SK-N-SH treated with all-trans-retinoic acid at 6 μM for 48 hours (cell line): ENCODE results near the gene SPIN2A.
"Not testable (repeated sequence)": the region's sequence is repeated elsewhere in the genome, so short reads cannot be mapped to it uniquely, and the experiment has no call there.

Experiments used
- ATAC-seq: fragments of 200-7000 bp; cut with Tn5 transposase; 3 replicates; pipeline ENCODE4 v1.9.1; 2020; ENCODE audit warnings: mild to moderate bottlenecking, moderate library complexity
- ARNTL ChIP-seq: fragments of 450-650 bp; formaldehyde crosslinking; IDR thresholded peaks from 2 replicates; pipeline ENCODE4 v1.5.0; 2020; ENCODE audit warnings: low read depth, mild to moderate bottlenecking, moderate library complexity, borderline replicate concordance
- CSRNP3 ChIP-seq: fragments of 250-450 bp; sonication (Bioruptor Pico); IDR thresholded peaks from 2 replicates; pipeline ENCODE4 v1.5.1; 2021; ENCODE audit warnings: mild to moderate bottlenecking, moderate library complexity
- ESRRG ChIP-seq: fragments of 250-450 bp; sonication (Bioruptor Pico); IDR thresholded peaks from 2 replicates; pipeline ENCODE4 v1.6.1; 2021; ENCODE audit warnings: mild to moderate bottlenecking
- GLIS3 ChIP-seq: fragments of 250-450 bp; sonication (Bioruptor Pico); IDR thresholded peaks from 2 replicates; pipeline ENCODE4 v1.5.0; 2020; ENCODE audit warnings: mild to moderate bottlenecking, moderate library complexity
- ISL1 ChIP-seq: fragments of 250-450 bp; sonication (Bioruptor Pico); IDR thresholded peaks from 2 replicates; pipeline ENCODE4 v2.1.2; 2022; ENCODE audit warnings: mild to moderate bottlenecking, moderate library complexity
- PATZ1 ChIP-seq: fragments of 250-450 bp; sonication (Bioruptor Pico); IDR thresholded peaks from 2 replicates; pipeline ENCODE4 v1.8.0; 2020; ENCODE audit warnings: mild to moderate bottlenecking, moderate library complexity, borderline replicate concordance
- POU6F1 ChIP-seq: fragments of 250-450 bp; sonication (Bioruptor Pico); IDR thresholded peaks from 2 replicates; pipeline ENCODE4 v1.8.0; 2021; ENCODE audit warnings: low read depth, mild to moderate bottlenecking, moderate library complexity, borderline replicate concordance
- RARB ChIP-seq: fragments of 250-450 bp; sonication (Bioruptor Pico); IDR thresholded peaks from 2 replicates; pipeline ENCODE4 v1.8.0; 2021; ENCODE audit warnings: mild to moderate bottlenecking, moderate library complexity
- TCF4 ChIP-seq: fragments of 250-450 bp; sonication (Bioruptor Pico); IDR thresholded peaks from 2 replicates; pipeline ENCODE4 v1.8.0; 2021; ENCODE audit warnings: mild to moderate bottlenecking, moderate library complexity, borderline replicate concordance
- TSHZ2 ChIP-seq: fragments of 250-450 bp; sonication (Bioruptor Pico); IDR thresholded peaks from 2 replicates; pipeline ENCODE4 v1.5.0; 2020; ENCODE audit warnings: mild to moderate bottlenecking, moderate library complexity
- ZC3H10 ChIP-seq: fragments of 250-450 bp; sonication (Bioruptor Pico); IDR thresholded peaks from 2 replicates; pipeline ENCODE4 v1.5.1; 2021; ENCODE audit warnings: mild to moderate bottlenecking, moderate library complexity
- ZFP30 ChIP-seq: fragments of 450-650 bp; formaldehyde crosslinking; IDR thresholded peaks from 2 replicates; pipeline ENCODE4 v1.5.0; 2022; ENCODE audit warnings: mild to moderate bottlenecking, moderate library complexity
- ZNF565 ChIP-seq: fragments of 450-650 bp; formaldehyde crosslinking; conservative IDR thresholded peaks from 2 replicates; pipeline ENCODE4 v1.5.0; 2020; ENCODE audit warnings: low read depth, mild to moderate bottlenecking, moderate library complexity
- ZNF70 ChIP-seq: fragments of 450-650 bp; formaldehyde crosslinking; IDR thresholded peaks from 2 replicates; pipeline ENCODE4 v1.5.0; 2020; ENCODE audit warnings: mild to moderate bottlenecking, moderate library complexity
- ZNF8 ChIP-seq: fragments of 450-650 bp; formaldehyde crosslinking; IDR thresholded peaks from 2 replicates; pipeline ENCODE4 v1.5.0; 2020; ENCODE audit warnings: mild to moderate bottlenecking, moderate library complexity

SPIN2A gene

GRCh38 chrX:57121162-57121755 is 15.9 kb downstream of the SPIN2A start, which contains the start of gene SPIN2B:
Gene SPIN2B (minus strand): TSS chrX:57121548.
- no peak for TF ChIP-seq ZNF70 (CRISPR knock-in tag)
- TF ChIP-seq ZNF565 = no peak
- TF ChIP-seq ARNTL (CRISPR knock-in tag) = no peak

GRCh38 chrX:57120619-57121161 is 16.5 kb downstream of the SPIN2A start:
- ATAC-seq = peak; percentile 32

More at GRCh38 chrX:57121162-57121755, 15.9 kb downstream of the SPIN2A start, which contains the start of gene SPIN2B:
- ATAC-seq = peak; percentile 100

- TF ChIP-seq ZNF565 = no peak
- no peak for TF ChIP-seq ISL1 (CRISPR knock-in tag)
- no peak for TF ChIP-seq PATZ1
- no peak for TF ChIP-seq GLIS3 (CRISPR knock-in tag)
- TF ChIP-seq ARNTL (CRISPR knock-in tag) = no peak
- no peak for TF ChIP-seq ESRRG
- TF ChIP-seq CSRNP3 (CRISPR knock-in tag) = no peak
- TF ChIP-seq ZNF8 (CRISPR knock-in tag) = no peak
- no peak for TF ChIP-seq RARB (CRISPR knock-in tag)
Observed at GRCh38 chrX:57119416-57119815, 17.8 kb downstream of the SPIN2A start.

GRCh38 chrX:57117566-57117965 is 19.6 kb downstream of the SPIN2A start:
- ATAC-seq = not testable (repeated sequence)

More at GRCh38 chrX:57119416-57119815, 17.8 kb downstream of the SPIN2A start:
- no peak for ATAC-seq

GRCh38 chrX:57104921-57105398 is 32.2 kb downstream of the SPIN2A start:
- TF ChIP-seq ESRRG = no peak
- no peak for TF ChIP-seq TCF4 (CRISPR knock-in tag)
- TF ChIP-seq ZNF8 (CRISPR knock-in tag) = no peak
- no peak for TF ChIP-seq GLIS3 (CRISPR knock-in tag)
- TF ChIP-seq CSRNP3 (CRISPR knock-in tag) = no peak
- TF ChIP-seq ZFP30 = no peak
- TF ChIP-seq ZC3H10 (CRISPR knock-in tag) = no peak
- TF ChIP-seq POU6F1 (CRISPR knock-in tag) = no peak
- TF ChIP-seq ISL1 (CRISPR knock-in tag) = no peak
- TF ChIP-seq TSHZ2 = no peak
- no peak for ATAC-seq
